Suprapubic skin (tissue), 4 donors: ENCODE results near the gene FGF1. TPM values are rescaled to one million over a fixed set of nuclear protein-coding genes. Genes with fewer than 3 reads are reported as not detected.

Experiments used
- DNase-seq, 2 donors: peaks; one replicate each; pipeline ENCODE4 v3.0.0-alpha.2; 2019; ENCODE audit warnings: low spot score in 2 of 2
- H3K27ac ChIP-seq: fragments of 200-600 bp; sonication (generic); one replicate; pipeline ENCODE4 v1.5.1; 2019
- H3K27me3 ChIP-seq: fragments of 200-600 bp; sonication (generic); one replicate; pipeline ENCODE4 v1.5.1; 2019
- H3K36me3 ChIP-seq: fragments of 200-600 bp; sonication (generic); one replicate; pipeline ENCODE4 v1.5.1; 2019
- H3K4me1 ChIP-seq: fragments of 200-600 bp; sonication (generic); one replicate; pipeline ENCODE4 v1.5.1; 2019
- H3K4me3 ChIP-seq: fragments of 200-600 bp; sonication (generic); one replicate; pipeline ENCODE4 v1.5.1; 2019; ENCODE audit warnings: mild to moderate bottlenecking
- H3K9me3 ChIP-seq: fragments of 200-600 bp; sonication (generic); one replicate; pipeline ENCODE4 v1.5.1; 2019
- CTCF ChIP-seq, 2 donors: fragments of 200-600 bp in 1 of 2; fragments of 450-650 bp in 1 of 2; sonication (generic) in 1 of 2; IDR thresholded peaks; one replicate each; pipeline ENCODE4 v1.5.1; 2016 to 2019; ENCODE audit warnings: antibody characterized with exemption in 2 of 2, mild to moderate bottlenecking in 1 of 2, moderate library complexity in 1 of 2
- EP300 ChIP-seq: sonication (generic); formaldehyde crosslinking; IDR thresholded peaks from one replicate; pipeline ENCODE4 v1.6.1; 2017; ENCODE audit warnings: antibody characterized with exemption
- POLR2A ChIP-seq, 2 donors: fragments of 450-650 bp; IDR thresholded peaks; one replicate each; pipeline ENCODE4 v1.6.1; 2017; ENCODE audit warnings: antibody characterized with exemption in 2 of 2, mild to moderate bottlenecking in 2 of 2, moderate library complexity in 2 of 2
- POLR2AphosphoS5 ChIP-seq, 3 donors: sonication (generic); formaldehyde crosslinking; IDR thresholded peaks; one replicate each; pipeline ENCODE4 v1.6.1; 2017; ENCODE audit warnings: antibody characterized with exemption in 3 of 3
- WGBS: methylation state at CpG from one replicate; pipeline ENCODE4 v1.1.5; 2018; 5-methylcytosine and 5-hydroxymethylcytosine counted together
- total RNA-seq, 4 donors: library from RNA; depleted of rRNA; stranded (reverse); fragments of >200 nt; gene quantifications; one replicate each; pipeline ENCODE4 v1.1.0, GENCODE V29; 2016

FGF1 gene
- total RNA-seq, 4 donors from 2014 or later, result 0.48 to 2.5 (median 1.9) TPM

- TF ChIP-seq EP300 (no peak), POLR2A (IDR thresholded peaks at IDR 0.05) (no peak), POLR2AphosphoS5 (IDR thresholded peaks at IDR 0.05) (no peak), CTCF (IDR thresholded peaks at IDR 0.05) (no peak)
- H3K27me3 ChIP-seq, result no peaks in the 10 kb centered on the region
- no peaks in the 10 kb centered on the region for H3K36me3 ChIP-seq
- DNase-seq, result no peak
- H3K27ac ChIP-seq, result no peak overlapping the region
- 100% methylated on average over 2 of the region's 2 CpGs for WGBS
- no peaks in the 10 kb centered on the region for H3K9me3 ChIP-seq
- peaks cover 12% of the 10 kb centered on the region for H3K4me1 ChIP-seq
- no peak overlapping the region for H3K4me3 ChIP-seq
Measured at GRCh38 chr5:142679744-142680143, 6.1 kb downstream of the FGF1 start.

GRCh38 chr5:142678529-142678928 is 7.4 kb downstream of the FGF1 start:
- no peaks in the 10 kb centered on the region for H3K36me3 ChIP-seq
- no peak for TF ChIP-seq POLR2A (IDR thresholded peaks at IDR 0.05)
- no peak for TF ChIP-seq CTCF (IDR thresholded peaks at IDR 0.05)
- no peak for TF ChIP-seq POLR2AphosphoS5 (IDR thresholded peaks at IDR 0.05)
- TF ChIP-seq EP300, result no peak
- H3K27me3 ChIP-seq, result no peaks in the 10 kb centered on the region
- H3K4me1 ChIP-seq, result peaks cover 4% of the 10 kb centered on the region
- DNase-seq, result no peak
- 96% methylated on average over 4 of the region's 4 CpGs for WGBS
- no peaks in the 10 kb centered on the region for H3K9me3 ChIP-seq
- H3K4me3 ChIP-seq, result no peak overlapping the region
- H3K27ac ChIP-seq, result no peak overlapping the region

GRCh38 chr5:142677198-142677597 is 8.7 kb downstream of the FGF1 start:
- DNase-seq, result no peak
- H3K9me3 ChIP-seq, result no peaks in the 10 kb centered on the region
- H3K27me3 ChIP-seq, result no peaks in the 10 kb centered on the region
- 86% methylated on average over 1 of the region's 2 CpGs for WGBS
- TF ChIP-seq POLR2A (IDR thresholded peaks at IDR 0.05), result no peak
- no peak for TF ChIP-seq CTCF (IDR thresholded peaks at IDR 0.05)
- TF ChIP-seq EP300, result no peak
- TF ChIP-seq POLR2AphosphoS5 (IDR thresholded peaks at IDR 0.05), result no peak
- H3K27ac ChIP-seq, result no peak overlapping the region
- peaks cover 4% of the 10 kb centered on the region for H3K4me1 ChIP-seq
- H3K4me3 ChIP-seq, result no peak overlapping the region
- H3K36me3 ChIP-seq, result no peaks in the 10 kb centered on the region

- Histone ChIP-seq H3K36me3 (no peaks in the 10 kb centered on the region), H3K4me1 (peaks cover 3% of the 10 kb centered on the region), H3K4me3 (no peak overlapping the region), H3K9me3 (no peaks in the 10 kb centered on the region), H3K27ac (no peak overlapping the region), H3K27me3 (no peaks in the 10 kb centered on the region)
- no peak for DNase-seq
- TF ChIP-seq POLR2AphosphoS5 (IDR thresholded peaks at IDR 0.05) (no peak), POLR2A (IDR thresholded peaks at IDR 0.05) (no peak), CTCF (IDR thresholded peaks at IDR 0.05) (no peak), EP300 (no peak)
- WGBS, result 98% methylated on average over 4 of the region's 4 CpGs
Measured at GRCh38 chr5:142676318-142676717, 9.6 kb downstream of the FGF1 start.

- no peaks in the 10 kb centered on the region for H3K9me3 ChIP-seq
- H3K4me3 ChIP-seq, result no peak overlapping the region
- H3K27me3 ChIP-seq, result no peaks in the 10 kb centered on the region
- WGBS, result 77% methylated on average over 19 of the region's 22 CpGs
- H3K36me3 ChIP-seq, result no peaks in the 10 kb centered on the region
- no peak for TF ChIP-seq POLR2AphosphoS5 (IDR thresholded peaks at IDR 0.05)
- TF ChIP-seq CTCF (IDR thresholded peaks at IDR 0.05), result no peak
- no peak for TF ChIP-seq POLR2A (IDR thresholded peaks at IDR 0.05)
- no peak for TF ChIP-seq EP300
- no peak for DNase-seq
- H3K4me1 ChIP-seq, result no peaks in the 10 kb centered on the region
- H3K27ac ChIP-seq, result peak overlapping the region; percentile 21
Measured at GRCh38 chr5:142674531-142675469, 11.1 kb downstream of the FGF1 start.
